NCI-H748 (cell line): ENCODE results near the gene FTCD.
"Not testable (repeated sequence)": the region's sequence is repeated elsewhere in the genome, so short reads cannot be mapped to it uniquely, and the experiment has no call there.

Source experiments
- DNase-seq: peaks from one replicate; lab custom pipeline; 2025; ENCODE audit not compliant: unreplicated experiment; lab: John Stamatoyannopoulos, UW

Gene FTCD, protein sequence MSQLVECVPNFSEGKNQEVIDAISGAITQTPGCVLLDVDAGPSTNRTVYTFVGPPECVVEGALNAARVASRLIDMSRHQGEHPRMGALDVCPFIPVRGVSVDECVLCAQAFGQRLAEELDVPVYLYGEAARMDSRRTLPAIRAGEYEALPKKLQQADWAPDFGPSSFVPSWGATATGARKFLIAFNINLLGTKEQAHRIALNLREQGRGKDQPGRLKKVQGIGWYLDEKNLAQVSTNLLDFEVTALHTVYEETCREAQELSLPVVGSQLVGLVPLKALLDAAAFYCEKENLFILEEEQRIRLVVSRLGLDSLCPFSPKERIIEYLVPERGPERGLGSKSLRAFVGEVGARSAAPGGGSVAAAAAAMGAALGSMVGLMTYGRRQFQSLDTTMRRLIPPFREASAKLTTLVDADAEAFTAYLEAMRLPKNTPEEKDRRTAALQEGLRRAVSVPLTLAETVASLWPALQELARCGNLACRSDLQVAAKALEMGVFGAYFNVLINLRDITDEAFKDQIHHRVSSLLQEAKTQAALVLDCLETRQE

DNA sequence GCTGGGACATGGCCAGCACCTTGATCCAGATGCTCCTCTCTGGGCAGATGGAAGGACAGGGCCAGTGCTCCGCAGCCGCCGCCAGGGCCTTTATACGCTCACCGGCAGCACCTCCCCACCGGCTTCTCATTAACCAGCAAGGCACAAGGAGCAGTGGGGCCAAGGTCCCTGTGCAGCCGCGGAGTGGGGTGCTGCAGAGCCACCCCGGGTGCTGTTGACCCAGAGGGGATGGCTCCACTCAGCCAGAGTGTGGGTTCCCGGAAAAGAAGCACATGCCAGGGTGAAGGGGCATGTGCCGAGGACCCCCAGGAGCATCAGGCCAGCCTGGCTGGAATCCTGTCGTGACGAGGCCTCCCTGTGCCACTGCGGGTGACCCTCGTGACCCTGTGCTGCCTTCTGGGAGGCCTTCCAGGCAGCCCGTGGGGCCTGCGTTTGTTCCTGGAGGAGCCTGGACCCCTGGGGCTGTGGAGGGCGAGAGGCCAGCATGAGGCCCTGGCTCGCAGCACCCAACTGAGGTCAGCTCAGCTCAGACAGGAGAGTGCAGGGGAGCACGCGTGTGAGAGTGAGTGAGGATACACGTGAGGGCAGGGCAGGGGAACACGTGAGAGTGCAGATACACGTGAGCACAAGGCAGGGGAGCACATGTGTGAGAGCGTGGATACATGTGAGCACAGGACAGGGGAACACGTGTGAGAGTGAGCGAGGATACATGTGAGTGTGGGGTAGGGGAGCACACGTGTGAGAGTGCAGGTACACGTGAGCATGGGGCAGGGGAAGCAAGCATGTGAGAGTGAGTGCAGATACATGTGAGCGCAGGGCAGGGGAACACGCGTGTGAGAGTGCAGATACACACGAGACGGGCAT is at the start of gene FTCD:
Gene FTCD, minus strand, starts transcription at position 66 of the 864 bp plus-strand sequence. Its CDS starts 56 bp downstream, at position 10.
- no peak for DNase-seq

DNA sequence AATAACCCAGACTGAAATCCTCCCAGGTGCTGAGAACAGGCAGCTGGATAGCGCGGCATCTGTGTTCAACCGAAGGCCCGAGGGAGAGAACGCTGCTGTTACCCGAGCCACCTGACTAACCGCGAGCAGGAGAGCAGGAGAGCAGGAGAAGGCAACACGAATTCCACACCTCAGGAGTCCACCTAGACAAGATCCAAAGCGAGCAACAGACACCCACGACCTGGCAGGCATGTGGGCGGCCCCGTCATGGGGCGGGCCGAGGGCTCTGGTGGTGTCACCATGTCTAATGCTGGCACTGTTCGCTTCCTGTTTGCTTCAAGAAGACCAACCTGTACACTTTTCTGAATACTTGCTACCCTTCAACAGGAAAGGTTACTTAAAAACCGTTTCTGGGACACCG is 49.8 kb upstream of the FTCD start:
- DNase-seq: no peak

DNA sequence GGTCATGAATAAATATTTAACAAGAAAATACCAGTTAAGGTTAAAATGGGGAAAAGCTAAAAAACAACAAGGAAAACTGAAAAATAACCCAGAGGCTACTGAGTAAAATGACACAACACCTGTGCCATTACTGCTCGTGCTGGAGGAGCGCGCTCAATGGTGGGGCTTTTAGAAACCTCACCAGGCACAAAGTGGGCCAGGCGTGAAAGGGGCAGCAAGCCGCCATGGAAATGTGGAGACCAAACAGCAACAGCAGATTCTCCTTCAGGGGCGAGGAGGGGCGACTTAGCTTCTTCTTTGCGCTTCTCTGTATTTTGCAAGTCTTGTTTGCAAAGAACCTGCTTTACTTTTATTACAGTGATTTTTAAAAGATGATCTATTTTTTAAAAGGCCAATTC is 47.8 kb upstream of the FTCD start:
- no peak for DNase-seq

DNA sequence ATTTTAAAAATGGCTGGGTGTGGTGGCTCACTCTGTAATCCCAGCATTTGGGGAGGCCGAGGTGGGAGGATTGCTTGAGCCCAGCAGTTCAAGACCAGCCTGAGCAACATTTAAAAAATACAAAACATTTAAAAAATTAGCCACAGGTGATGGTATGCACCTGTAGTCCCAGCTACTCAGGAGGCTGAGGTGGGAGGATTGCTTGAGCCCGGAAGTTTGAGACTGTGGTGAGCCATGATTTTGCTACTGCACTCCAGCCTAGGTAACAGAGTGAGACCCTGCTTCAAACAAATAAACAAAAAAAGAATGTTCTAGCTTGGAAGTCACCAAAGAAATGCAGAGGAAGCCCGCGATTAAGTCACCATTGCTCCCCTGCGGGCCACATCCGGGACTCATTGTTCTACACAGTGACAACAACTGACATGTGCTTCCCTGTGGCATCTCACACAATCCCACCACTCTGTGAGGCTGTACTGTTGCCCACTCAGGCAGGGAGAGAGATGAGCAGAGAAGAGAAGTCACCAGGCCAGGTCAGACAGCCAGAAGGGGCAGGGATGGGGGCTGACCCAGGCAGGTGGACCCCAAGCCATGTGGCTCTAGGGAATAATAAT is 47.3 kb upstream of the FTCD start:
- DNase-seq: no peak

DNA sequence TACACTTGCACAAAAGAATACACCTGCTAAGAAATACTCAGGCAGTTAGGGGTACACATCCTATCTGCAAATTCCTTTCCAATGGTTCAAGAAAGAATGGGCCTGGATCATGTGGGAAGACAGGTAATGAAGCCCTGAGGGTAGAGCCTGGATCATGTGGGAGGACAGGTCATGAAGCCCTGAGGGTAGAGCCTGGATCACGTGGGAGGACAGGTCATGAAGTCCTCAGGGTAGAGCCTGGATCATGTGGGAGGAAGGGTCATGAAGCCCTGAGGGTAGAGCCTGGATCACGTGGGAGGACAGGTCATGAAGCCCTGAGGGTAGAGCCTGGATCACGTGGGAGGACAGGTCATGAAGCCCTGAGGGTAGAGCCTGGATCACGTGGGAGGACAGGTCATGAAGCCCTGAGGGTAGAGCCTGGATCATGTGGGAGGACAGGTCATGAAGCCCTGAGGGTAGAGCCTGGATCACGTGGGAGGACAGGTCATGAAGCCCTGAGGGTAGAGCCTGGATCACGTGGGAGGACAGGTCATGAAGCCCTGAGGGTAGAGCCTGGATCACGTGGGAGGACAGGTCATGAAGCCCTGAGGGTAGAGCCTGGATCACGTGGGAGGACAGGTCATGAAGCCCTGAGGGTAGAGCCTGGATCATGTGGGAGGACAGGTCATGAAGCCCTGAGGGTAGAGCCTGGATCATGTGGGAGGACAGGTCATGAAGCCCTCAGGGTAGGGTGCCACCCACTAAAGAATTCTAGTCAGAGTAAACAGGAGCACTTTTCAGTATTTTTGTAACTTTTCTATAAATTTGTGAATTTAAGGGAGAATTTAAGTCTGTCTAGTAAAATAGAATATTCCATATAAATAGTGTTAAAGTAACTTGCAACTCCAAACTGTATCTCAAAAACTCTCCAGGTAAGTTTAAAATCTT is 45.8 kb upstream of the FTCD start:
- not testable (repeated sequence) for DNase-seq

DNA sequence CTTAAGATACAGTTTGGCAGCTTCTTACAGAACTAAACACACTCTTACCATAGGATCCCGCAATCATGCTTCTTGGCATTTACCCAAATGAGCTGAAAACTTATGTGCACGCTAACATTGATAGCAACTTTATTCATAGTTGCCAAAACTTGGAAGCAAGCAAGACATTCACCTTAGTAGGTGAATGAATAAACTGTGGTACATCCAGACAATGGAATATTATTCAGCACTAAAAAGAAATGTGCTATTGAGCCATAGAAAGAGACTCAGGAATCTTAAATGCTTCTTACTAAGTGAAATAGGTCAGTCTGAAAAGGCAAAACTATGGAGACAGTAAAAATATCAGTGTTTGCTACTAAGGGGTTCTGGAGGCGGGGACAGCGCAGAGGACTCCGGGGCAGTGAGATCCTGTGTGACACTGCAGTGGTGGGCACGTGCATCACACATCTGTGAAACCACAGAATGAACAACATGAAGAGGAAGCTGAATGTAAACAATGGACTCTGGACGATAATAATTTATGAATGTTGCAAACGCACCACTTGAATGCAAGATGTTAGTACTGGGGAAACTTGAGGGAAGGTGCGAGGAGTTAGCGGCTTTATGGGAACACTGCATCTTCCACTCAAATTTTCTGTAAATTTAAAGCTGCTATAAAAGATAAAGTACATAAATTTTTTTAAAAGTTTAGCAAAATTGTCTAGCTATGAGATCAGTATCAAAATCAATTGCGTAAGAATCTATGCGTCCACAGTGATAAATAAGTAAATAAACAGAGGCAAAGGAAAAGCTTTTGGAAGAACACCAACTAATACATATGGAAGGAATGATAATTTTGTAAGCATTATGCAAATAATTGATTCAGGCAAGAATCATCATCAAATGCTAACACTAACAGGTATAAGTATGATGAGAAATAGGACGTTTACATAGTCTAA is 44.3 kb upstream of the FTCD start:
- no peak for DNase-seq

DNA sequence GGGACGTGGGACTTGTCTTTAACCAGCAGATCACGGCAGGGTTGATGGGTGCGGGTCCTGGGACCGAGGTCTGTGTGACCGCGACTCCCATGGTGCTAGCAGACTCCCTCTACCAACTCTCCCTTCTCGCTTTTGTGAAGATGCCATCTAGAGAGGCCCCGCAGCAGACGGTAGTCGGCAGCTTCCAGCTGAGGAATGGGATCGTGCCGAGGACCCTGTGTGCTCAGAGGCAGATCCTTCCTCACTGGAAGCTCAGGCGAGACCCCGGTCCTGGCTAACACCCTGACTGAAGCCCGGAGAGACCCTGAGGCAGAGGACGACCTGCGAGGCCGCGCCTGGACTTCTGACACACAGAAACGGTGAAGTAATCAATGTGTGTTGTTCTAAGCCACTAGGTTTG is 41.4 kb upstream of the FTCD start:
- DNase-seq: no peak

DNA sequence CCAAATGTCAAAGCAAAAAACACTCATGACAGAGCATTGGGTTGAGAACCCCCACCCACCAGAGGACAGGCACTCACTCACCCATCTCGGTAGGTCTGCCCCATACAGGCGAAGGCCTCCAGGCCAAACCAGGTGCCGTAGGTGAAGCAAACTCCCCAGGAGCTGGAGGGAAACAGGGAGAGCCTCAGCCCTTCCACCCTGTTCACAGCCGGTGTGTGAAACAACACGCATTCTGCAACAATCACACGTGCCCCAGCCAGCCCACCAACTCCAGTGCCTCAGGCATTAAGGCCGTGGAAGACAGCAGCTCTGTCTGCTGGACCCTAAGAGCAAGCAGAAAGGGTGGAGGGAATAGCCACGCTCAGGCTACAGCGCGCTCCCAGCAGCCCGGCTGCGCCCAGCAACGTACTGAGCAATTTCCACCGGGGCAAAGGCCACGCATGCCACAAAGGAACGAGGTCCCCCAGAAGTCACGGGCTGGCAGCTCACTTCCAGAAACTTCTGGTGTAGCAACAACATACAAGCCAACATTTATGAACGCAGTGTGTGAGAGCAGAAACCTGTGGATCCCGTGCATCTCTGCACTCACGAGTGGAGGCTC is 40.3 kb upstream of the FTCD start:
- no peak for DNase-seq

DNA sequence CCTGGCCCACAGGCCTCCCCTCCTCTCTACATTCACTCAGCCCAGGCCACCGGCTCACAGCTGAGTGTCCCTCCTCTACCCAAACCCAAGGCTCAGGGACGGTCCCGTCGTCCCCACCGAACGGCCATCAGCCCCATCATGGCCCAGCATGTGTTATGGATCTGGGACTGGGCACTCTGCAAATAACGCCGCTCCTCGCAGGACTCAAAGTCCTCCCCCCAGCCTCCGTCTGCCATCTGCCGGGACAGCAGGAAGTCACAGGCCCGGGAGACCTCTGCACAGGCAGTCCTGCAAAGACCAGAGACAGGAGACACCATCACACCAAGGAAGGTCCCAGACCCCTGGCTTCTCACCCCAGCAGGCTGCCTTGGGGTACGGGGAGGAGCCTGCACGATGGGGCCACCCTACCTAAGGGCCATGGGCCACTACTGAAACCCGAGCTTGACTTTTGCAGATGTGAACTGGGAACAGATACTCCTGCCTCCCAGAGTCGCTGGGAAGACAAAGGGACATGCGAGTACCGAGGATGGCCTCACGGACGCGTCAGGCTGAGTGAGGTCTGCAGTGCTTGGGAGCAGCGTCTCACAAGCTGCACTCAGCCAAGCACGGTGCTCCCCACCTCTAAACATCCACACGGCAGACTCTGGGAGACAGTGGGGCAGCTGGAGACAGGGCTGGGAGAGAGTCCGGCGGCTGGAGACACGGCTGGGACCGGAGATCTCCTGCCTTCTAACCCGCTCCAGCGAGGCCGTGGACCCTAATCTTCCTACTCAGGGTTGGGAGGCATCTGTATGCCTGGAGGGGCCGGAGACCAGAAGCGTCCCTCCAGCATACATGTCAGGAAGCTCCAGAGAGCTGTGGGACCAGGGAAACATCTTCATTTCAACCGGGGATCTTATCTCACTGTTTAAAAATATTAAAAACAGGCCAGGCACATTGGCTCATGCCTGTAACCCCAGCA is 39.3 kb upstream of the FTCD start:
- no peak for DNase-seq

DNA sequence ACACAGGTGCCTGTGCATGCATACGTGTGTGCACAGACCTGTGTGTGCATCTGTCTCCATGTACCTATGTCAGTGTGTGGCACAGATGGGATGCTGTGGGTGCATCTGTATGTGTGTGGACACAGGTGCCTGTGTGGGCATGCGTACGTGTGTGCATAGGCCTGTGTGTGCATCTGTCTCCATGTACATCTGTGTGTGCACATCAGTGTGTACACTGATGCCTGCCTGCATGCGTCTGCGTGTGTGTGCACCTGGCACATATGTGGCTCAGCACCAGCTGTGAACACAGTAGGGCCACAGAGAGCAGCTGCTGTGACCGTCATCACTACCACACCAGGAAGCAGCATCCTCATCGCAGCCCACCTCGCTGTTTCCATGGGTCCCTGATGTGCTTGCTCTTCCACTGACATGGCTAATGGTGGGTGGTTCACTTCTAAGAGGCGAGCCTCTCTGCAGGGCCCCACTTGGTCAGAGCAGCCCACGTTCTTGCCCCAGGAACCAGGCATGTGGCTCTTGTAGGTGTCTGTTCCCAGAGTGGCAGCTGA is 38.5 kb upstream of the FTCD start:
- DNase-seq: no peak

DNA sequence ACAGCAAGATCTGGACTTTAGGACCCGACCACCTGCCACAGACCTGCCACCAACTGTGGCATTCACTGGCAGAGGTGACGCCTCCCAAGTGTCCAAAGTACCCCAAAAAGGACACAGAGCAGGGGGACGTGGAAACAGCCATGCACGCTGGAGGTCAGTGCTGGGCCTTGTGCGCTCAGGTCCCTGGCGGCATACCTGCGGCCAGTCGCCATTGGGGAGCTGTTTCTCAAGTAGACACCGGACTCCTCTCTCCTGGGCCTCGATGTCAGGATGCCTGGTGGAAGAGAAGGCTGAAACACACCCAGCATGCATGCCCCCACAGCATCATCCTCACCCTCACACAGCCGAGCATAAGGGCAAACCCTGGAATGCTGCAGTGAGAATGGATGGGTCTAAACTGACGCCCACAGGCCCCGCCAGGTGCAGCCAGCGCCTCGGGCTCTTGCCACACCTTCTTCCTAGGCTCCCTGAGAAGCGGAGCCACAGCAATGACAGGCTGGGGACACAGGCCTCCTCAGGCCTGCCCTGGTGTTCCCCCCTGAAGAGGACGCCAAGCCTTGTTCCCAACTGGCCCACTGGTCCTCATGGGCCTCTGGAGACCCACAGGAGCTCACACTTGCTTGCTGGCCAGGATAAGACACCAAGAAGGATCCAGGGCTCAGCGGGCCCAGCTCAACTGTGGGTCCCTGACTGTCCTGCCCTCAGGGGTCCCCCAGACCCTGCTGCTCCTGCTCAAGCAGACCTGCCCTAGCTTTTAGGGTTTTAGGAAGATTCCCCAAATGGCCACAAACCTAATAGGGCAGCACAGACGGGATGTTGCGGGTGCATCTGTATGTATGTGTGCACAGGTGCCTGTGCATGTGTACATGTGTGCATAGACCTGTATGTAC is 36.6 kb upstream of the FTCD start:
- no peak for DNase-seq

DNA sequence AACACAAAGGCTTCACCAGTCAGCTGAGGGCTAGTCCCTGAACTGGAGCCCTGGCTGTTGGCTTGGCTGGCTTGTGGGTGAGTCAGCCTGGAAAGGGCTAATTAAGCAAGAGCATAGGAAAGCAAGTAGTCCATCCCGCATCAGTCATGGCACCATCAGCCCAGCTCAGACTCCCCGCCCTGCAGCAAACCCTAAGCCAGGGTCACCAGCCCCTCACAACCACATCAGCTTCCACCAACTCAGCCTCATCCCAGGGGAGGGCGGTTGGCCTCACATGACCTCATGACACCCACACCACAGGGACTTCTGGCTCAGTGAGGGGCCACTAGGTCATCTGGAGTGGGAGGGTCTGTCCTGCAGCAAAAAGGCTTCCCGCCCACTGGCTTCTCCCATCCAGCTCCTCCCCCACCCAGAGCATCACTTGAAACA is 35.9 kb upstream of the FTCD start:
- no peak for DNase-seq

DNA sequence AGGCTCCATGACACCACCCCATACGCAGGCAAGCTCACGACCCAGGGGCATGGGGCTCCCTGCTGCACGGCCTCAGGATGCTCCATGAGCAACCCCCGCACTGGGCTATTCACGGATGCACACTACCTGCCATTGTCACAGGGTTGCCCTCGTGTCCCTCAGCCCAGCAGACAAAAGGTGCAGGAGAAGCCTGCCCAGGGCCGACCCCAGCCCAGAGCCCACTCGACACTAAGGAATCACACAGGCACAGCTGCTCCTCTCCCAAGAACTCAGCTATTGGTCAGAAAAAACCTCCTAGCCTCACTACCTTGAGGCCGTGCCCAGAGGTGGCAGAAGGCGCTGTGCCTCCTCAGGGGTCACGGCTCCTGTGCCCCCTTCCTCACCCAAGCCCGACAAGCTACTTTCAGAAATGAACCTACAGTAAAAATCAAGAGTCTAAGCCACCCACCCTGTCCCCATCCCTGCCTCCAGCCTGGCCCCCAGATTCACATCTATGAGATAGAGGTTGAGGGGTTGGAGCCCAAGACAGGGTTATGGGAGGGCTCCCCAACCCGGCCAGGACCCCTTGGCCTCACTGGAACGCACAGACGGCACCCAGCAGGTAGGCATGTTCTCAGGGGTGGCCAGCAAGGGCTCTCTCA is 35.2 kb upstream of the FTCD start:
- no peak for DNase-seq

DNA sequence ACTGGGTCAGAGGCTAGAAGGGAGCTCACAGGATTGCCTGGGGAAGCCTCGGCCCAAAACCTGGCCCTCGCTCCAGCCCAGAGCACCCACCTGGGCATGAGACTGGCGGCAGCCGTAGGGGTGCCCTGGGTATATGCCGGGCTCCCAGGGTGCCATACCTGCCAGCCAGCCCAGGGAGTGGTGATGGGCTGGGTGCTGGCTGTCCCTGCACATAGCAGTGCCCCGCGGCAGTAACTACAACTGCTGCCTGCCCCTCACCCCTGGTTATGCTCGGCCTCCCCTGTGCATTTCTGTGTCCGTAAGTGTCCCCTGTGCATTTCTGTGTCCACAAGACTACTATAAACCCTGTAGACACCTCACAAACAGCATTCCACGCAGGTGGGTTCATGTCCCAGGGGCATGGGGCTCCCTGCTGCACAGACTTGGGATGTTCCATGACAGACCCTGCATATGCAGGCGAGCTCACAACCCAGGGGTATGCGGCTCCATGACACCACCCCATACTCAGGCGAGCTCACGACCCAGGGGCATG is 34.6 kb upstream of the FTCD start:
- DNase-seq: no peak

DNA sequence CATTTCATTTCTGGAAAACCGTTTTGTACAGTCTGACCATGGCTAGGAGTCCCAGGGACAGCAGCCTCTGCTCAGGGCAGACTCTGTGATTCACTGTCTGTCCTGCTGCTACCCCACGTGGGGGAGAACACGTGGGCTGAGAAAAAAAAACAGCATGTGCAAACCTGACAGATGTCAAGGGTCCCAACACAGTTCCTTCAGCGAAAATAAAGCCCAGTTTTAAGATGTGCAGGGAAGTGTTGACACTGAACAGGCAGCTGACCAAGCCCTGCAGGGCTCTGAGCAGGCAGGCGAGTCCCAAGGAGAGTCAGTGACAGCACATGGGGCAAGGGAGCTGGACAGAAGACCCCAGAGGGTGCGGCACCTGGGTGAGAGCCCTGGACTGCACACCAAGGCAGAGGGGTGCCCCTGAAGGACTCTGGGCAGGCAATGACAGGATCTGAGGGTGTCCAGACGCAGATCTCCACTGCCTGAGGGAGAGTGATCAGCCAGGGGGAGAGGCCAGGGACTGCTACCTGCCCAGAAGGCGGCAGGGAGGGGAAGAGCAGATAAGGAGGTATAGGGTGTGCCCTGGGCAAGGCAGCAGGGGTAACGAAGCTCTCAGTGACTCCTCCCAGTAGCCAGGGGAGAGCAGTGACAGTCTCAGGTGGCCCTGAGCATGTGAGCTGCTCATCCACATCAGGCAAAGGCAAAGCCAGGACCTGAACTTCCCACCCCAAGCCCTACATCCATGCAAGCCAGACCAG is 34.0 kb upstream of the FTCD start:
- DNase-seq: no peak
